CD4-positive, alpha-beta T cell treated with Interferon alpha-2 for 1 hour (primary cell): ENCODE measurements around the gene PADI4.

Experiments used
- DNase-seq, 2 donors: peaks; one replicate each; pipeline ENCODE4 v3.0.0-alpha.2; 2020 to 2022

The PADI4 gene

GRCh38 chr1:17352419-17352909 is 44.5 kb downstream of the PADI4 start:
- DNase-seq, result no peak

DNA sequence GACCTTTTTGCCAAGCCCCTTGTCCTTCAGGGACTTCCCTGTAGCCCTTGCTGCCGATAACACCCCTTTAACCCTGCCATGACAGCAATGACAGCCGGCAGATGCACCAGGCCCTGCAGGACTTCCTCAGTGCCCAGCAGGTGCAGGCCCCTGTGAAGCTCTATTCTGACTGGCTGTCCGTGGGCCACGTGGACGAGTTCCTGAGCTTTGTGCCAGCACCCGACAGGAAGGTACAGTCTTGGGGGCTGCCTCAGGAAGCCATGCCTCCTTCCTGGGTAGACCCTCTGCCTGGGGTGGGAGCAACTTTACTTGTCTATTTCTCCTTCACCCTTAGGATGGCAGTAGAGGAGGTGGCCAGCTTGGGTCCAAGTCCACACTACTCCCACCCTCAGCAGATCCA is 47.9 kb downstream of the PADI4 start:
- DNase-seq, result no peak

DNA sequence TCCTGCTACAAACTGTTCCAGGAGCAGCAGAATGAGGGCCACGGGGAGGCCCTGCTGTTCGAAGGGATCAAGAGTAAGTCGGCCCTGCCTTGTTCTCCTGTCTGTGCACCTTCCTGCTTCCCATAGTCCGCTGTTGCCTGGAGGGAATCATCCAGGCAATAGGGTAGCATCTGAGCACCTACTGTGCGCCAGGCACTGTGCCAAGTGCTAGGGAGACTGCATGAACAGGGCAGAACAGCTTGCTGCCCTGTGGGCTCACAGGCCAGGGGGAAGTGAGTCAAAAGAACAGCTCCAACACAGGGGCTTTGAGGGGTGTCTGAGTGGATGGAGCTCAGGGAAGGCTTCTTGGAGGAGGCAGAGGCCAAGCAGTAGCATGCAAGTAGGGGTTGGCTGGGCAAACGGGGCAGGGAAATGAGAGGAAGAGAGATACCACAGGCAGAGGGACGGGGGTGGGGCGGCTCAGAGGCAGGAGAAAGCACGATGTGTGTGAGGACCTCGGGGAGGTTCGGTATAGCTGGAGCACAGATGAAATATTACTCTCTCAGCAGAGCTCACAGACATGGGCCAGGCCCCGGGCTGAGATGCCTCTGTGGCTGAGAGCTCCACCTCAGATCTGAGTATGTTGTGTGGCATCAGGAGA is 48.5 kb downstream of the PADI4 start:
- no peak for DNase-seq

GRCh38 chr1:17358557-17358956 is 50.6 kb downstream of the PADI4 start:
- DNase-seq, result no peak

DNA sequence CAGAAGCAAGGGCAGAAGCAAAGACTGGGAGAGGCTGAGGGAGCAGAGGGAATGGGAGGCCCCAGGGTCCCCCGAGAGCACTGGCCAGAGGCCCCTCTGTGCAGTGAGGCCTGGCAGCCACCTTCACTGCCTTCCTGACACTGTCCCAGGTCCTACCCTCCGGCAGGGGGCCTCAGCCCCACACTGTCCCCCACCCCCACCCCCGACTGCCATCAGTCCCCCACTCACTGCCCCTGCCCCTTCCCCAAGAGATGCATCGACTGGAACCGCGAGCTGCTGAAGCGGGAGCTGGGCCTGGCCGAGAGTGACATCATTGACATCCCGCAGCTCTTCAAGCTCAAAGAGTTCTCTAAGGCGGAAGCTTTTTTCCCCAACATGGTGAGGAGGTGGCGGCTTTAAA is 51.0 kb downstream of the PADI4 start:
- DNase-seq, result no peak

DNA sequence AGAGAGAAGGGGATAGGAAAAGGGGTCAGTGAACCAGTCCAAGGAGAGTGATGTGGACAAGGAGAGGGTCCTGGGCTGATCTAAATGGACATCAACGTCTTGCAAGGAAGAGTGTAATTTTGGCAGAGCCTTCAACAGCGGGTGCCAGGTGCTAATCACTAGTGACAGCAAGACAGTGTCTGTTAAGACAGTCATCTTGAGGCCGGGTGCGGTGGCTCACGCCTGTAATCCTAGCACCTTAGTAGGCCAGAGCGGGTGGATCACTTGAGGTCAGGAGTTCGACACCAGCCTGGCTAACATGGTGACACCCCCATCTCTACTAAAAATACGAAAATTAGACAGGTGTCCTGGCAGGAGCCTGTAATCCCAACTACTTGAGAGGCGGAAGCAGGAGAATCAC is 51.8 kb downstream of the PADI4 start:
- DNase-seq, result no peak

DNA sequence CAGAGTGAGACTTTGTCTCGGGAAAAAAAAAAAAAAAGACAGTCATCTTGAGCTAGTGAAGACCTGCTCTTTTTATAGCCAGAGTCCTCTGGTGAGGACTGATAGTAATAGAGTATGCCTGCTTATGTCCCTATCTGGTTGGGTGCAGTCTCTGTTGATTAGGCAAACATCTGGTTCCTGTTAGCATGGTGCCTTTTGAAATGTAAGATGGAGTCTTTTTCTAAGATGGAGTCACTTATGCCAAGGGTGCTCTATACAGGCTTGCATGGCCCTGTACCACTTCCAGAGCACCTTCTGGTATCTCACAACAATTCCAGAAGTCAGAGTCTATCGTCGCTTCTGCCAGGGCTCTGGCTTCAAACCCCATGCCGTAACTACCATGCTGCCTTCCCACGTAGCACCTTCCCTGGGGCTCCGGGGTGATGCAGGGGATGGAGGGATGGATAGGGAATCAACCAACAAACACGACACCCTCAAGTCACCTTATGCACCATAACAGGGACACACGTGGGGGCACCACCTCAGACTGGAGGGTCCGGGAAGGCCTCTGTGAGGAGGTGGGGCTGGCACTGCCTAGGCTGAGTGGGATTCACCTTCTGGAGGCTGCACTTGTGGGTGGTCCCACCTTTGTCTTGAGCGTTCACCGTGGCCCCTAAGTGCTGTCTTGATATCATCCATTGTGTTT is 52.4 kb downstream of the PADI4 start:
- no peak for DNase-seq

- no peak for DNase-seq
These were observed 53.7 kb downstream of the PADI4 start for GRCh38 chr1:17361687-17362086.

GRCh38 chr1:17363351-17363750 is 55.4 kb downstream of the PADI4 start:
- no peak for DNase-seq

DNA sequence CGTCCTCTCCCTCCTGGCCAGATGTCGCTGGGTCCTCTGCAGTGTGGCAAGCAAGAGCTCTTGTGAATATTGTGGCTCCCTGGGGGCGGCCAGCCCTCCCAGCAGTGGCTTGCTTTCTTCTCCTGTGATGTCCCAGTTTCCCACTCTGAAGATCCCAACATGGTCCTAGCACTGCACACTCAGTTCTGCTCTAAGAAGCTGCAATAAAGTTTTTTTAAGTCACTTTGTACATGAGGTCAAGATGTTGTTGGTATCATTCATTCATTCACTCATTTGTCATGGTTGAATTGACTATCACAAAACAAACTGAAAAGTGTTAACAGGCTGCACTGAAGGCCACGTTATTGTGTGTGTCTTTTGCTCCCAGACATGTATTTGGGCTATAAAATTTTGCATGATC is 55.8 kb downstream of the PADI4 start:
- no peak for DNase-seq

DNA sequence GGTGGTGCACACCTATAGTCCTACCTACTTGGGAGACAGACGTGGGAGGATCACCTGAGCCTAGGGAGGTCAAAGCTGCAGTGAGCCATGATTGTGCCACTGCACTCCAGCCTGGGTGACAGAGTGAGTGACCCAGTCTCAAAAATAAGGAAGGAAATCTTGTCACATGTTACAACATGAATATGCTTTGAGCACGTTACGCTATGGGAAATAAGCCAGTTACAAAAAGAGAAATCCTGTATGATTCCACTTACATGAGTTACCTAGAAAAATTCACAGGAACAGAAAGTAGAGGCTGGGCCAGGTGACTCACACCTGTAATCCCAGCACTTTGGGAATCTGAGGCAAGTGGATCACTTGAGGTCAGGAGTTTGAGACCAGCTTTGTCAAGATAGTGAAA is 57.3 kb downstream of the PADI4 start:
- DNase-seq, result peak; percentile 3 to 8

DNA sequence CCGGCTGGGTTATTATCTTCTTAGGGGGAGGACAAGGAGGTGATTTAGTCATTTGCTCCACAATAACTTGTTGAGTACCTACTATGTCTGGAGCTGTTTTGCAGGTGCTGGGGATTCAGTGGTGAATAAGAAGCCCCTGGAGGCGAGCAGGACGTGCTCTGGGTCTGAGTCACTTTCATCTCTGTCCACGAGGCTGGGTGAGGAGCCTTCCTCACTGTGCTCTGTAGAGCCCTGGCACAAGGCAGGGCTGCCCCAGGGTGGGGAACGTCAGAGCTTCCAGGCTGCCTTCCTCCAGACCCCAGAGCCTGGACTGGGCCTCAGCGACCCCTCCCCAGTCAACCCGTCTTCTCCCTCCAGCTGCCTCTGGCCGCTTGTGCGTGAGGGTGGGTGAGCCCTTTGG is 61.5 kb downstream of the PADI4 start:
- DNase-seq, result no peak

DNA sequence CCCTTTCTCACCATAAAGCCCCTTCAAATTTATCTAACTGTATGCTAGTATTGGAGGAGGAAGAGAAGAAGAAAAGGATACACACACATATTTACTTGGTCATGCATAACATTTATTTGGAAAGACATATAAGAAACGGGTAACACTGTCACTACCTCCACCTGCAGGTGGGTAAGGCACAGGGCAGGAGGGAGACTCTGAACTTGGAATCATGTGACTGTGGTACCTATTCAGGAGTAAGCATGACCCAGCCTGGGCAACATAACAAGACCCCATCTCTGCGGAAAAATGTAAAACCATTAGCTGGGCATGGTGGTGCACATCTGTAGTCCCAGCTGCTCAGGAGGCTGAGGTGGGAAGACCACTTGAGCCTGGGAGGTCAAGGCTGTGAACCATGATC is 62.6 kb downstream of the PADI4 start:
- DNase-seq, result no peak

- DNase-seq, result no peak
These were observed 63.9 kb downstream of the PADI4 start, which contains the start of gene PADI6 for GRCh38 chr1:17371896-17372295. Gene PADI6, plus strand, starts transcription at chr1:17372196. Its CDS starts 50 bp downstream, at chr1:17372246.

DNA sequence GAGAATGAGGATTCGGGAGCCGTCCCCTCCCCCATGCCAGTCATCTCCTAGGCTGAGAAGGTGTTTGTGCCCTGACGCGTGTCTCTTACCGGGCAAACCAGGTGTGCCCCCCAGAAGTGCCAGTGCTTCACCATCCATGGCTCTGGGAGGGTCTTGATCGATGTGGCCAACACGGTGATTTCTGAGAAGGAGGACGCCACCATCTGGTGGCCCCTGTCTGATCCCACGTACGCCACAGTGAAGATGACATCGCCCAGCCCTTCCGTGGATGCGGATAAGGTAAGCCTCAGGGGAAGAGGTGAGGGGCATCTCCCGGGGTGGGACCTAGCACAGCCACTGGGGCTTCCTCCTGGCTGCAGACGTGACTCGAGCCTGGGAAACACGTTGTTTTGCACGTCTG is 65.0 kb downstream of the PADI4 start:
- no peak for DNase-seq

- DNase-seq, result no peak
These were observed 67.7 kb downstream of the PADI4 start for GRCh38 chr1:17375651-17376050.

DNA sequence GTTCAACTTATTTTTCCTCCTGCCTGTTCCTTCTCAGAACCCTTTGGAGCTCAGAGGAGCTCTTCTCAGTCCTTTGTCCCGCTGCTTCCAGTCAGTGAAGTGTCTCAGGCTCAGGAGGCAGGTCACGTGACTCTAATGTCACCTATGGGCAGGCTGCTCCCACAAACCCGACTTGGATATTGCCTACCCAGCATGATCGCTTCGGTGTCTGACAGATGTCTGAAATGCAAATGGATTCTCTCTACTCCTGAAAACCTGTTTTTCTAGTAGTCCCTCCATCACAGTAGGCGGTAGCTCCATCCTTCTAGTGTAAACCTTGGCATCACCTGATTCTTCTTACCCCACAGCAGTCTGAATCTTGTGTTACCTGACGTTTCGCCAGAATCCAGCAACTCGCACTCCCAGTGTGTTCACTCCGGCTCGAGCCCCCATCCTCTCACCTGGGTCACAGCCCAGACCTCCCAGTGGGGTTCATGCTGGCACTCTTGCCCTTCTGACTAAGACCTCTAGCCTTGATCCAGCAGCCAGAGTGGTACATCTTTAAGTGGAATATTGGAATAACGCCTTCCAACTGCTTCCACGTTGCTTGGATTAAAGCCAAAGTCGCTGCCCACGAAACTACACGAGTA is 69.4 kb downstream of the PADI4 start:
- DNase-seq, result no peak

- DNase-seq, result no peak
These were observed 73.2 kb downstream of the PADI4 start for GRCh38 chr1:17381161-17381560.

- DNase-seq, result no peak
These were observed 84.3 kb downstream of the PADI4 start for GRCh38 chr1:17392199-17392740.

GRCh38 chr1:17393230-17393629 is 85.2 kb downstream of the PADI4 start:
- peak in 1 of 2 donors; percentile 11 for DNase-seq

GRCh38 chr1:17397910-17398695 is 90.1 kb downstream of the PADI4 start:
- peak in 1 of 2 donors; percentile 18 for DNase-seq

DNA sequence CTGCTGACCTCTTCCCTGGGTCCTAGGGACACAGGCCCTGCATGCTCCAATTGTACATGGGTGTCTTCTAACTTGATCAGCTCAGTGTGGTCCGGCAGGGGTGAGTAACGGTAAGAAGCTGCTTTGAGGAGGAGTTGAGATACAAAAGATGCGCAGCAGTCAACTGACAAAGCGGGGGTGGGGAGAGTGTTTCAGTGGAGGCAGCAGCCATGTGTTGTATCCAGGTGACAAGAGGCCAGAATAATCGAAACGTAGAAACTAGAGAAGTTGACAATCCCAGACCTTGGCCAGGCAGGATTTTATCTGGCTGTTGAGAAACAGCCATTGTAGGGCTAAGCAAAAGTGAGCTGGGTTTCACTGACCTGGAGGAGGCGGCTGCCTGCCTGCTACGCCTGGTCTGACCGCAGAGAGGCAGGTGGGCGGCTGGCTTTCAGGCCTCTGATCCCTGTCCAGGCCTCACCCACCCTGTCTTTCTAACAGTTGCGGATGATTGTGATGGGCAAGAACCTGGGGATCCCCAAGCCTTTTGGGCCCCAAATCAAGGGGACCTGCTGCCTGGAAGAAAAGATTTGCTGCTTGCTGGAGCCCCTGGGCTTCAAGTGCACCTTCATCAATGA is 92.8 kb downstream of the PADI4 start:
- DNase-seq, result no peak

GRCh38 chr1:17401841-17402240 is 93.8 kb downstream of the PADI4 start:
- no peak for DNase-seq
